WTC11 (cell line): Measurements from ENCODE around the gene FASTKD1. TPM values are rescaled to one million over a fixed set of nuclear protein-coding genes. Genes with fewer than 3 reads are reported as not detected.

Experiments used
- ATAC-seq: fragments of 200-7000 bp; cut with Tn5 transposase; 2 replicates; pipeline ENCODE4 v1.10.0; 2021; ENCODE audit warnings: mild to moderate bottlenecking, moderate library complexity
- CTCF ChIA-PET: fragments of 300-600 bp; sonication (Branson Sonifier 250); formaldehyde crosslinking; loops from one replicate; lab custom pipeline; 2021; ENCODE audit warnings: antibody characterized with exemption; lab: Charles Lee
- POLR2A ChIA-PET: fragments of 350-600 bp; sonication (Branson Sonifier 250); formaldehyde crosslinking; loops from one replicate; lab custom pipeline; 2021; ENCODE audit warnings: antibody characterized with exemption; lab: Charles Lee
- DNase-seq: peaks from one replicate; pipeline ENCODE4 v3.0.0; 2021; ENCODE audit warnings: low spot score
- H3K27ac Mint-ChIP-seq: 2 replicates; pipeline ENCODE4 v1.8.0; 2021; ENCODE audit warnings: mixed read lengths
- H3K27me3 Mint-ChIP-seq: 2 replicates; pipeline ENCODE4 v1.8.0; 2021; ENCODE audit warnings: low read depth, mild to moderate bottlenecking, moderate library complexity, mixed read lengths
- H3K36me3 Mint-ChIP-seq: 2 replicates; pipeline ENCODE4 v1.8.0; 2021; ENCODE audit warnings: mixed read lengths
- H3K4me1 Mint-ChIP-seq: 2 replicates; pipeline ENCODE4 v1.8.0; 2022; ENCODE audit warnings: mixed read lengths
- H3K4me3 Mint-ChIP-seq: 2 replicates; pipeline ENCODE4 v1.8.0; 2021; ENCODE audit warnings: mild to moderate bottlenecking, moderate library complexity, mixed read lengths
- H3K9me3 Mint-ChIP-seq: 2 replicates; pipeline ENCODE4 v1.8.0; 2021; ENCODE audit warnings: mixed read lengths
- ELF4 ChIP-seq: sonication (generic); formaldehyde crosslinking; IDR thresholded peaks from 2 replicates; pipeline ENCODE4 v1.8.1; 2022; ENCODE audit warnings: low read depth, mild to moderate bottlenecking, moderate library complexity, missing genetic modification reagents
- GTF2I ChIP-seq: fragments of 250-450 bp; sonication (Bioruptor Pico); conservative IDR thresholded peaks from 2 replicates; pipeline ENCODE4 v1.4.0; 2021; ENCODE audit warnings: mild to moderate bottlenecking
- HMGA2 ChIP-seq: fragments of 250-450 bp; sonication (Bioruptor Pico); IDR thresholded peaks from 2 replicates; pipeline ENCODE4 v1.4.0; 2021; ENCODE audit warnings: mild to moderate bottlenecking, moderate library complexity
- JUN ChIP-seq: sonication (generic); formaldehyde crosslinking; IDR thresholded peaks from 2 replicates; pipeline ENCODE4 v1.8.0; 2023; ENCODE audit warnings: mild to moderate bottlenecking, missing genetic modification reagents
- KAT7 ChIP-seq: sonication (generic); formaldehyde crosslinking; IDR thresholded peaks from 2 replicates; pipeline ENCODE4 v1.8.1; 2023; ENCODE audit warnings: missing genetic modification reagents, mild to moderate bottlenecking, borderline replicate concordance
- MYBL2 ChIP-seq: sonication (generic); formaldehyde crosslinking; IDR thresholded peaks from 2 replicates; pipeline ENCODE4 v1.8.1; 2023; ENCODE audit warnings: mild to moderate bottlenecking, moderate library complexity, missing genetic modification reagents
- NFATC4 ChIP-seq: fragments of 250-450 bp; sonication (Bioruptor Pico); IDR thresholded peaks from 2 replicates; pipeline ENCODE4 v1.9.0; 2021; ENCODE audit warnings: mild to moderate bottlenecking
- NFE2L1 ChIP-seq: sonication (generic); formaldehyde crosslinking; IDR thresholded peaks from 2 replicates; pipeline ENCODE4 v1.8.1; 2023; ENCODE audit warnings: missing genetic modification reagents
- RORB ChIP-seq: fragments of 250-450 bp; sonication (Bioruptor Pico); IDR thresholded peaks from 2 replicates; pipeline ENCODE4 v1.9.0; 2021; ENCODE audit warnings: mild to moderate bottlenecking
- SMAD3 ChIP-seq: sonication (generic); formaldehyde crosslinking; IDR thresholded peaks from 2 replicates; pipeline ENCODE4 v1.8.0; 2022; ENCODE audit warnings: missing genetic modification reagents, mild to moderate bottlenecking, borderline replicate concordance
- ZNF671 ChIP-seq: fragments of 250-450 bp; sonication (Bioruptor Pico); IDR thresholded peaks from 2 replicates; pipeline ENCODE4 v1.8.0; 2021; ENCODE audit warnings: mild to moderate bottlenecking
- total RNA-seq: library from RNA; stranded (reverse); gene quantifications from 3 replicates; pipeline ENCODE4 v1.2.3, GENCODE V29; 2021
- TF ChIP-seq, protein P1 (sequence below): fragments of 250-450 bp; sonication (Bioruptor Pico); IDR thresholded peaks from 2 replicates; pipeline ENCODE4 v1.9.0; 2021; ENCODE audit warnings: mild to moderate bottlenecking
- TF ChIP-seq, protein P2 (sequence below): sonication (generic); formaldehyde crosslinking; IDR thresholded peaks from 2 replicates; pipeline ENCODE4 v1.8.0; 2023; ENCODE audit warnings: missing genetic modification reagents
- TF ChIP-seq, protein P3 (sequence below): sonication (generic); formaldehyde crosslinking; IDR thresholded peaks from 2 replicates; pipeline ENCODE4 v1.8.1; 2023; ENCODE audit warnings: mild to moderate bottlenecking, missing genetic modification reagents, moderate library complexity
- TF ChIP-seq, protein P4 (sequence below): sonication (generic); formaldehyde crosslinking; IDR thresholded peaks from 2 replicates; pipeline ENCODE4 v1.8.1; 2022; ENCODE audit warnings: mild to moderate bottlenecking, missing genetic modification reagents, moderate library complexity, borderline replicate concordance
- TF ChIP-seq, protein P5 (sequence below): sonication (generic); formaldehyde crosslinking; IDR thresholded peaks from 2 replicates; pipeline ENCODE4 v1.8.0; 2022; ENCODE audit warnings: mild to moderate bottlenecking, missing genetic modification reagents
- TF ChIP-seq, protein P6 (sequence below): sonication (generic); formaldehyde crosslinking; conservative IDR thresholded peaks from 2 replicates; pipeline ENCODE4 v1.8.1; 2023; ENCODE audit warnings: mild to moderate bottlenecking, low read depth, missing genetic modification reagents, moderate library complexity
- TF ChIP-seq, protein P7 (sequence below): sonication (generic); formaldehyde crosslinking; IDR thresholded peaks from 2 replicates; pipeline ENCODE4 v1.8.1; 2023; ENCODE audit warnings: mild to moderate bottlenecking, missing genetic modification reagents
- TF ChIP-seq, protein P8 (sequence below): sonication (generic); formaldehyde crosslinking; IDR thresholded peaks from 2 replicates; pipeline ENCODE4 v1.8.1; 2022; ENCODE audit warnings: low read depth, mild to moderate bottlenecking, moderate library complexity, missing genetic modification reagents, borderline replicate concordance

FASTKD1 gene
- total RNA-seq, 1 experiment from 2014 or later: 69.7 TPM

DNA sequence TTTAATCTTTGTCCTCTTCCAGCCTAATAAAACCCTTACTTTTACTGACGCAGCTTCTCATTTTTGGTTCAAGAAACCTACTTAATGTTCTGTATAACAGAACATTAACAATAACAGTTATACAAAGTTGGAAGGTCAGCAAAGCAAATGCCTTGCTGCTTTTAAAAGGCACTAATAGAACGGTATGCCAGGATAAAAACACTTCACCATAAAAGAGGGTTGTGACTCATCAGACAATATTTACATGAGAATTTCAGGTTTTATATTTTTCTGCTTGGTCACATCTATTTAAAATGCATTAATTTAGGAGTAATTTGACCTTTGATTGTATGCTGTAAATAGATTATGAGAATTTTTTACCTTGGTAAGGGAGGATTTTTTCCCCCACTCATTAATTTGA lies 61.1 kb downstream of the FASTKD1 start:
- no peak for ATAC-seq

More for the DNA sequence above, 61.1 kb downstream of the FASTKD1 start:
- no peak overlapping the region for H3K27ac Mint-ChIP-seq
- no peak for DNase-seq
- H3K4me1 Mint-ChIP-seq: peaks cover 9% of the 10 kb centered on the region
- no peaks in the 10 kb centered on the region for H3K9me3 Mint-ChIP-seq
- POLR2A ChIA-PET: no interaction called here
- CTCF ChIA-PET: no interaction called here
- H3K4me3 Mint-ChIP-seq: no peak overlapping the region
- no peaks in the 10 kb centered on the region for H3K36me3 Mint-ChIP-seq
- TF ChIP-seq, protein P1, sequence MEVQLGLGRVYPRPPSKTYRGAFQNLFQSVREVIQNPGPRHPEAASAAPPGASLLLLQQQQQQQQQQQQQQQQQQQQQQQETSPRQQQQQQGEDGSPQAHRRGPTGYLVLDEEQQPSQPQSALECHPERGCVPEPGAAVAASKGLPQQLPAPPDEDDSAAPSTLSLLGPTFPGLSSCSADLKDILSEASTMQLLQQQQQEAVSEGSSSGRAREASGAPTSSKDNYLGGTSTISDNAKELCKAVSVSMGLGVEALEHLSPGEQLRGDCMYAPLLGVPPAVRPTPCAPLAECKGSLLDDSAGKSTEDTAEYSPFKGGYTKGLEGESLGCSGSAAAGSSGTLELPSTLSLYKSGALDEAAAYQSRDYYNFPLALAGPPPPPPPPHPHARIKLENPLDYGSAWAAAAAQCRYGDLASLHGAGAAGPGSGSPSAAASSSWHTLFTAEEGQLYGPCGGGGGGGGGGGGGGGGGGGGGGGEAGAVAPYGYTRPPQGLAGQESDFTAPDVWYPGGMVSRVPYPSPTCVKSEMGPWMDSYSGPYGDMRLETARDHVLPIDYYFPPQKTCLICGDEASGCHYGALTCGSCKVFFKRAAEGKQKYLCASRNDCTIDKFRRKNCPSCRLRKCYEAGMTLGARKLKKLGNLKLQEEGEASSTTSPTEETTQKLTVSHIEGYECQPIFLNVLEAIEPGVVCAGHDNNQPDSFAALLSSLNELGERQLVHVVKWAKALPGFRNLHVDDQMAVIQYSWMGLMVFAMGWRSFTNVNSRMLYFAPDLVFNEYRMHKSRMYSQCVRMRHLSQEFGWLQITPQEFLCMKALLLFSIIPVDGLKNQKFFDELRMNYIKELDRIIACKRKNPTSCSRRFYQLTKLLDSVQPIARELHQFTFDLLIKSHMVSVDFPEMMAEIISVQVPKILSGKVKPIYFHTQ (CRISPR knock-in tag): no peak
- TF ChIP-seq HMGA2 (CRISPR knock-in tag) (no peak), ZNF671 (CRISPR knock-in tag) (no peak), SMAD3 (no peak), NFATC4 (no peak), JUN (no peak), KAT7 (CRISPR knock-in tag) (no peak), ELF4 (CRISPR knock-in tag) (no peak), GTF2I (CRISPR knock-in tag) (no peak), NFE2L1 (CRISPR knock-in tag) (no peak), RORB (CRISPR knock-in tag) (no peak), MYBL2 (CRISPR knock-in tag) (no peak)
- TF ChIP-seq, protein P2, sequence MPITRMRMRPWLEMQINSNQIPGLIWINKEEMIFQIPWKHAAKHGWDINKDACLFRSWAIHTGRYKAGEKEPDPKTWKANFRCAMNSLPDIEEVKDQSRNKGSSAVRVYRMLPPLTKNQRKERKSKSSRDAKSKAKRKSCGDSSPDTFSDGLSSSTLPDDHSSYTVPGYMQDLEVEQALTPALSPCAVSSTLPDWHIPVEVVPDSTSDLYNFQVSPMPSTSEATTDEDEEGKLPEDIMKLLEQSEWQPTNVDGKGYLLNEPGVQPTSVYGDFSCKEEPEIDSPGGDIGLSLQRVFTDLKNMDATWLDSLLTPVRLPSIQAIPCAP: no peak
- TF ChIP-seq, protein P3, sequence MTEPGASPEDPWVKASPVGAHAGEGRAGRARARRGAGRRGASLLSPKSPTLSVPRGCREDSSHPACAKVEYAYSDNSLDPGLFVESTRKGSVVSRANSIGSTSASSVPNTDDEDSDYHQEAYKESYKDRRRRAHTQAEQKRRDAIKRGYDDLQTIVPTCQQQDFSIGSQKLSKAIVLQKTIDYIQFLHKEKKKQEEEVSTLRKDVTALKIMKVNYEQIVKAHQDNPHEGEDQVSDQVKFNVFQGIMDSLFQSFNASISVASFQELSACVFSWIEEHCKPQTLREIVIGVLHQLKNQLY (CRISPR knock-in tag): no peak
- TF ChIP-seq, protein P4, sequence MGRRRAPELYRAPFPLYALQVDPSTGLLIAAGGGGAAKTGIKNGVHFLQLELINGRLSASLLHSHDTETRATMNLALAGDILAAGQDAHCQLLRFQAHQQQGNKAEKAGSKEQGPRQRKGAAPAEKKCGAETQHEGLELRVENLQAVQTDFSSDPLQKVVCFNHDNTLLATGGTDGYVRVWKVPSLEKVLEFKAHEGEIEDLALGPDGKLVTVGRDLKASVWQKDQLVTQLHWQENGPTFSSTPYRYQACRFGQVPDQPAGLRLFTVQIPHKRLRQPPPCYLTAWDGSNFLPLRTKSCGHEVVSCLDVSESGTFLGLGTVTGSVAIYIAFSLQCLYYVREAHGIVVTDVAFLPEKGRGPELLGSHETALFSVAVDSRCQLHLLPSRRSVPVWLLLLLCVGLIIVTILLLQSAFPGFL (CRISPR knock-in tag): no peak
- TF ChIP-seq, protein P5, sequence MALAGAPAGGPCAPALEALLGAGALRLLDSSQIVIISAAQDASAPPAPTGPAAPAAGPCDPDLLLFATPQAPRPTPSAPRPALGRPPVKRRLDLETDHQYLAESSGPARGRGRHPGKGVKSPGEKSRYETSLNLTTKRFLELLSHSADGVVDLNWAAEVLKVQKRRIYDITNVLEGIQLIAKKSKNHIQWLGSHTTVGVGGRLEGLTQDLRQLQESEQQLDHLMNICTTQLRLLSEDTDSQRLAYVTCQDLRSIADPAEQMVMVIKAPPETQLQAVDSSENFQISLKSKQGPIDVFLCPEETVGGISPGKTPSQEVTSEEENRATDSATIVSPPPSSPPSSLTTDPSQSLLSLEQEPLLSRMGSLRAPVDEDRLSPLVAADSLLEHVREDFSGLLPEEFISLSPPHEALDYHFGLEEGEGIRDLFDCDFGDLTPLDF (CRISPR knock-in tag): no peak
- TF ChIP-seq, protein P6, sequence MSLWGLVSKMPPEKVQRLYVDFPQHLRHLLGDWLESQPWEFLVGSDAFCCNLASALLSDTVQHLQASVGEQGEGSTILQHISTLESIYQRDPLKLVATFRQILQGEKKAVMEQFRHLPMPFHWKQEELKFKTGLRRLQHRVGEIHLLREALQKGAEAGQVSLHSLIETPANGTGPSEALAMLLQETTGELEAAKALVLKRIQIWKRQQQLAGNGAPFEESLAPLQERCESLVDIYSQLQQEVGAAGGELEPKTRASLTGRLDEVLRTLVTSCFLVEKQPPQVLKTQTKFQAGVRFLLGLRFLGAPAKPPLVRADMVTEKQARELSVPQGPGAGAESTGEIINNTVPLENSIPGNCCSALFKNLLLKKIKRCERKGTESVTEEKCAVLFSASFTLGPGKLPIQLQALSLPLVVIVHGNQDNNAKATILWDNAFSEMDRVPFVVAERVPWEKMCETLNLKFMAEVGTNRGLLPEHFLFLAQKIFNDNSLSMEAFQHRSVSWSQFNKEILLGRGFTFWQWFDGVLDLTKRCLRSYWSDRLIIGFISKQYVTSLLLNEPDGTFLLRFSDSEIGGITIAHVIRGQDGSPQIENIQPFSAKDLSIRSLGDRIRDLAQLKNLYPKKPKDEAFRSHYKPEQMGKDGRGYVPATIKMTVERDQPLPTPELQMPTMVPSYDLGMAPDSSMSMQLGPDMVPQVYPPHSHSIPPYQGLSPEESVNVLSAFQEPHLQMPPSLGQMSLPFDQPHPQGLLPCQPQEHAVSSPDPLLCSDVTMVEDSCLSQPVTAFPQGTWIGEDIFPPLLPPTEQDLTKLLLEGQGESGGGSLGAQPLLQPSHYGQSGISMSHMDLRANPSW (CRISPR knock-in tag): no peak
- TF ChIP-seq, protein P7, sequence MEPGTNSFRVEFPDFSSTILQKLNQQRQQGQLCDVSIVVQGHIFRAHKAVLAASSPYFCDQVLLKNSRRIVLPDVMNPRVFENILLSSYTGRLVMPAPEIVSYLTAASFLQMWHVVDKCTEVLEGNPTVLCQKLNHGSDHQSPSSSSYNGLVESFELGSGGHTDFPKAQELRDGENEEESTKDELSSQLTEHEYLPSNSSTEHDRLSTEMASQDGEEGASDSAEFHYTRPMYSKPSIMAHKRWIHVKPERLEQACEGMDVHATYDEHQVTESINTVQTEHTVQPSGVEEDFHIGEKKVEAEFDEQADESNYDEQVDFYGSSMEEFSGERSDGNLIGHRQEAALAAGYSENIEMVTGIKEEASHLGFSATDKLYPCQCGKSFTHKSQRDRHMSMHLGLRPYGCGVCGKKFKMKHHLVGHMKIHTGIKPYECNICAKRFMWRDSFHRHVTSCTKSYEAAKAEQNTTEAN (CRISPR knock-in tag): no peak
- TF ChIP-seq, protein P8, sequence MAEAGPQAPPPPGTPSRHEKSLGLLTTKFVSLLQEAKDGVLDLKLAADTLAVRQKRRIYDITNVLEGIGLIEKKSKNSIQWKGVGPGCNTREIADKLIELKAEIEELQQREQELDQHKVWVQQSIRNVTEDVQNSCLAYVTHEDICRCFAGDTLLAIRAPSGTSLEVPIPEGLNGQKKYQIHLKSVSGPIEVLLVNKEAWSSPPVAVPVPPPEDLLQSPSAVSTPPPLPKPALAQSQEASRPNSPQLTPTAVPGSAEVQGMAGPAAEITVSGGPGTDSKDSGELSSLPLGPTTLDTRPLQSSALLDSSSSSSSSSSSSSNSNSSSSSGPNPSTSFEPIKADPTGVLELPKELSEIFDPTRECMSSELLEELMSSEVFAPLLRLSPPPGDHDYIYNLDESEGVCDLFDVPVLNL (CRISPR knock-in tag): no peak
- TF ChIP-seq, all 79 proteins: peak for 0
- peaks cover 3% of the 10 kb centered on the region; the same call in 1 of the 2 replicates for H3K27me3 Mint-ChIP-seq
